Neural progenitor cell (in vitro differentiated cells): ENCODE data around the gene SEPSECS. TPM values are rescaled to one million over a fixed set of nuclear protein-coding genes. Genes with fewer than 3 reads are reported as not detected.

Source experiments
- DNase-seq: peaks from one replicate; pipeline ENCODE4 v3.0.0-alpha.2; 2016; ENCODE audit warnings: low spot score
- H2AFZ ChIP-seq: fragments of 200-600 bp; sonication (generic); replicated peaks from 2 replicates; pipeline ENCODE4 v1.6.1; 2016; ENCODE audit warnings: antibody characterized with exemption
- H3F3A ChIP-seq: fragments of 200-600 bp; sonication (generic); 2 replicates; pipeline ENCODE4 v1.6.1; 2016; ENCODE audit warnings: antibody characterized with exemption, low read depth
- H3K27ac ChIP-seq: fragments of 200-600 bp; sonication (generic); 2 replicates; pipeline ENCODE4 v1.5.1; 2016; ENCODE audit warnings: mild to moderate bottlenecking
- H3K27me3 ChIP-seq: fragments of 200-600 bp; sonication (generic); 2 replicates; pipeline ENCODE4 v1.6.1; 2016; ENCODE audit warnings: mild to moderate bottlenecking, moderate library complexity
- H3K36me3 ChIP-seq: fragments of 200-600 bp; sonication (generic); 2 replicates; pipeline ENCODE4 v1.5.1; 2016
- H3K4me1 ChIP-seq: fragments of 200-600 bp; sonication (generic); 2 replicates; pipeline ENCODE4 v1.6.1; 2016; ENCODE audit warnings: mixed run types
- H3K4me2 ChIP-seq: fragments of 200-600 bp; sonication (generic); 2 replicates; pipeline ENCODE4 v1.6.1; 2016
- H3K4me3 ChIP-seq: fragments of 200-600 bp; sonication (generic); 2 replicates; pipeline ENCODE4 v1.5.1; 2016
- H3K79me2 ChIP-seq: fragments of 200-600 bp; sonication (generic); 2 replicates; pipeline ENCODE4 v1.6.1; 2016; ENCODE audit warnings: low read depth
- H3K9ac ChIP-seq: fragments of 200-600 bp; sonication (generic); 2 replicates; pipeline ENCODE4 v1.6.1; 2016
- H3K9me3 ChIP-seq: fragments of 200-600 bp; sonication (generic); 2 replicates; pipeline ENCODE4 v1.5.1; 2016; ENCODE audit warnings: low read depth
- H4K20me1 ChIP-seq: fragments of 200-600 bp; sonication (generic); 2 replicates; pipeline ENCODE4 v1.6.1; 2016; ENCODE audit warnings: low read depth
- H3K27ac Mint-ChIP-seq: 3 replicates; pipeline ENCODE4 v1.8.0; 2021; ENCODE audit warnings: mixed read lengths
- H3K27me3 Mint-ChIP-seq: 2 replicates; pipeline ENCODE4 v1.8.0; 2022; ENCODE audit warnings: low read depth, mild to moderate bottlenecking, inconsistent platforms, moderate library complexity, mixed read lengths; ENCODE audit not compliant: insufficient read depth
- H3K36me3 Mint-ChIP-seq: 3 replicates; pipeline ENCODE4 v1.8.0; 2021; ENCODE audit warnings: mixed read lengths
- H3K4me1 Mint-ChIP-seq: 3 replicates; pipeline ENCODE4 v1.8.0; 2021; ENCODE audit warnings: mixed read lengths
- H3K4me3 Mint-ChIP-seq: 3 replicates; pipeline ENCODE4 v1.8.0; 2021; ENCODE audit warnings: mild to moderate bottlenecking, moderate library complexity, mixed read lengths
- H3K9me3 Mint-ChIP-seq: 3 replicates; pipeline ENCODE4 v1.8.0; 2020; ENCODE audit warnings: mixed read lengths
- EZH2 ChIP-seq: fragments of 200-600 bp; sonication (generic); IDR thresholded peaks from 2 replicates; pipeline ENCODE4 v1.6.1; 2017; ENCODE audit warnings: antibody characterized with exemption, mild to moderate bottlenecking, moderate library complexity
- EZH2phosphoT487 ChIP-seq: fragments of 200-600 bp; sonication (generic); IDR thresholded peaks from 2 replicates; pipeline ENCODE4 v1.6.1; 2017; ENCODE audit warnings: antibody characterized with exemption
- total RNA-seq: library from RNA; depleted of rRNA; stranded (reverse); fragments of >200 nt; gene quantifications from 2 replicates; pipeline ENCODE4 v1.2.3, GENCODE V29; 2015; ENCODE audit warnings: low replicate concordance
- TF ChIP-seq, protein P1 (sequence below): fragments of 200-600 bp; sonication (generic); IDR thresholded peaks from 2 replicates; pipeline ENCODE4 v1.5.1; 2017; ENCODE audit warnings: antibody characterized with exemption, mild to moderate bottlenecking

Gene SEPSECS
- total RNA-seq, 1 donor from 2014 or later = 24.5 TPM

DNA sequence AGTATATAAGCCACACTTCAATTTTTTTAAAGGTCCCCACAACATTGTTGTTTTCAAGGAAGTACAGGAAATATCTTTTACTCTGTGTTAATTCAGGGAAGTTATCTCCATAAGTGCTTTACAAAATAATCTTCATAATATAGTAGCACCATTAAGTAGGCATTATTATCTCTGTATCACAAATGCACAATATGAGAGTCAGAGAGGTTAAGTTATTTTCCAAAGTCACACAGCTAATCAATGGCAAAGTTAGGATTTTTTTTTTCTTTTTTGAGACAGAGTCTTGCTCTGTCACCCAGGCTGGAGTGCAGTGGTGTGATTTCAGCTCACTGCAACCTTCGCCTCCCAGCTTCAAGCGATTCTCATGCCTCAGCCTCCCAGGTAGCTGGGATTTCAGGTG, 38.5 kb upstream of the SEPSECS start:
- H3K9me3 Mint-ChIP-seq = no peaks in the 10 kb centered on the region
- H3K4me3 ChIP-seq = no peak overlapping the region
- H3K27ac Mint-ChIP-seq = no peak overlapping the region
- no peak overlapping the region for H3K9ac ChIP-seq
- no peaks in the 10 kb centered on the region for H3K27me3 Mint-ChIP-seq
- TF ChIP-seq, protein P1, sequence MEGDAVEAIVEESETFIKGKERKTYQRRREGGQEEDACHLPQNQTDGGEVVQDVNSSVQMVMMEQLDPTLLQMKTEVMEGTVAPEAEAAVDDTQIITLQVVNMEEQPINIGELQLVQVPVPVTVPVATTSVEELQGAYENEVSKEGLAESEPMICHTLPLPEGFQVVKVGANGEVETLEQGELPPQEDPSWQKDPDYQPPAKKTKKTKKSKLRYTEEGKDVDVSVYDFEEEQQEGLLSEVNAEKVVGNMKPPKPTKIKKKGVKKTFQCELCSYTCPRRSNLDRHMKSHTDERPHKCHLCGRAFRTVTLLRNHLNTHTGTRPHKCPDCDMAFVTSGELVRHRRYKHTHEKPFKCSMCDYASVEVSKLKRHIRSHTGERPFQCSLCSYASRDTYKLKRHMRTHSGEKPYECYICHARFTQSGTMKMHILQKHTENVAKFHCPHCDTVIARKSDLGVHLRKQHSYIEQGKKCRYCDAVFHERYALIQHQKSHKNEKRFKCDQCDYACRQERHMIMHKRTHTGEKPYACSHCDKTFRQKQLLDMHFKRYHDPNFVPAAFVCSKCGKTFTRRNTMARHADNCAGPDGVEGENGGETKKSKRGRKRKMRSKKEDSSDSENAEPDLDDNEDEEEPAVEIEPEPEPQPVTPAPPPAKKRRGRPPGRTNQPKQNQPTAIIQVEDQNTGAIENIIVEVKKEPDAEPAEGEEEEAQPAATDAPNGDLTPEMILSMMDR = no peak
- TF ChIP-seq EZH2 (no peak), EZH2phosphoT487 (no peak)
- no peak overlapping the region for H2AFZ ChIP-seq
- no peak overlapping the region for H3K4me2 ChIP-seq
- H3K4me3 Mint-ChIP-seq = no peak overlapping the region
- H3K36me3 Mint-ChIP-seq = no peaks in the 10 kb centered on the region
- DNase-seq = no peak
- H3K27me3 ChIP-seq = no peaks in the 10 kb centered on the region
- no peaks in the 10 kb centered on the region for H3K4me1 Mint-ChIP-seq
- H3K36me3 ChIP-seq = no peaks in the 10 kb centered on the region
- no peaks in the 10 kb centered on the region for H3F3A ChIP-seq
- no peaks in the 10 kb centered on the region for H3K79me2 ChIP-seq
- no peak overlapping the region for H3K27ac ChIP-seq
- H3K9me3 ChIP-seq = no peaks in the 10 kb centered on the region
- H4K20me1 ChIP-seq = no peaks in the 10 kb centered on the region
- H3K4me1 ChIP-seq = no peaks in the 10 kb centered on the region

DNA sequence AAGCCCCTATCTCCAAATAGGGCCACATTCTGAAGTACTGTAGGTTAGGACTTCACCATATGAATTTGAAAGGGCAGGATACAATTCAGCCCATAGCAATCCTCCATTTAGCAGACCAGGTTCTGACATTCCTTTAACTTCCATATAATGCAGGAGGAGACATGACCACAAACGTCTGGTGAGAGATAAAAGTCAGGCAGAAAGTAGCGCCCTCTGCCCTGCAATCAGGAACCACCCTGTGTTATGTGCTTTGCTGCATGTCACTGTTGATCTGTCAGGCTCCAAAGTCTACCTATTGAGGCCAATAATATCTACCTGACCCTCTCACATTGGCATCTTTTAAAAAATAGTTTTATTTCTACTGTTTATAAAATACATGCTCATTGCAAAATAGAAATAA, 30.2 kb upstream of the SEPSECS start:
- Histone ChIP-seq H3K79me2 (no peaks in the 10 kb centered on the region), H2AFZ (no peak overlapping the region), H3K36me3 (no peaks in the 10 kb centered on the region), H3K4me1 (no peaks in the 10 kb centered on the region), H3K27me3 (no peaks in the 10 kb centered on the region), H3K27ac (no peak overlapping the region), H3K9me3 (no peaks in the 10 kb centered on the region), H3K4me2 (no peak overlapping the region), H3K4me3 (no peak overlapping the region), H3K9ac (no peak overlapping the region), H3F3A (no peaks in the 10 kb centered on the region), H4K20me1 (no peaks in the 10 kb centered on the region)
- no peak overlapping the region for H3K27ac Mint-ChIP-seq
- no peak for DNase-seq
- no peaks in the 10 kb centered on the region for H3K27me3 Mint-ChIP-seq
- H3K4me3 Mint-ChIP-seq = no peak overlapping the region
- no peaks in the 10 kb centered on the region for H3K36me3 Mint-ChIP-seq
- no peaks in the 10 kb centered on the region for H3K9me3 Mint-ChIP-seq
- TF ChIP-seq, protein P1 = peak; percentile 12
- TF ChIP-seq EZH2 = no peak
- H3K4me1 Mint-ChIP-seq = no peaks in the 10 kb centered on the region

DNA sequence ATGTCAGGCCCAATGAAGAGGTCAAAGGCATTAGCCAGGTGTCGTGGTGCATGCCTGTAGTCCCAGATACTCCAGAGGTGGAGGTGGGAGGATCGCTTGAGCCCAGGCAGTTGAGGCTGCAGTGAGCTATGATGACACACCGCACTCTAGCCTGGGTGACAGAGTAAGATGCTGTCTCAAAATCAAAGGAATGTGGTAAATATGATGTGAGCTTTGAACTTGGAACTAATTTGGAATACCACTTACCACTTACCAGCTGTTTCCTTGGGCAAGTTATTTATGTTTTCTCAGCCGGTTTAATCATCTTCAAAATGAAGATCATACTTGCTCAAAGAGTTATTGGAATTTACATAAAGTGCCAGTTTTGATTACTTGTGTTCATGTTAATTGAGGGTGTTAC, 23.8 kb upstream of the SEPSECS start:
- H3K27me3 Mint-ChIP-seq = peaks cover 4% of the 10 kb centered on the region
- H3K4me3 Mint-ChIP-seq = no peak overlapping the region
- no peaks in the 10 kb centered on the region for H3K4me1 ChIP-seq

More for the DNA sequence above, 23.8 kb upstream of the SEPSECS start:
- no peaks in the 10 kb centered on the region for H3K36me3 Mint-ChIP-seq
- H3K27ac Mint-ChIP-seq = no peak overlapping the region
- no peaks in the 10 kb centered on the region for H3K4me1 Mint-ChIP-seq
- Histone ChIP-seq H3K9me3 (no peaks in the 10 kb centered on the region), H3K79me2 (no peaks in the 10 kb centered on the region), H3K27ac (no peak overlapping the region), H3K36me3 (no peaks in the 10 kb centered on the region), H3K9ac (no peak overlapping the region), H3K4me3 (no peak overlapping the region), H3K4me2 (no peak overlapping the region), H2AFZ (no peak overlapping the region), H3F3A (no peaks in the 10 kb centered on the region), H4K20me1 (no peaks in the 10 kb centered on the region), H3K27me3 (no peaks in the 10 kb centered on the region)
- no peaks in the 10 kb centered on the region for H3K9me3 Mint-ChIP-seq
- TF ChIP-seq EZH2 (no peak), EZH2phosphoT487 (no peak)
- TF ChIP-seq, protein P1 = no peak
- DNase-seq = no peak
